HepG2 (cell line): ENCODE results near the gene COL18A1. TPM values are rescaled to one million over a fixed set of nuclear protein-coding genes. Genes with fewer than 3 reads are reported as not detected.

Experiments used
- HNRNPL ChIP-seq: fragments of 200-400 bp; formaldehyde crosslinking; IDR thresholded peaks from 2 replicates; pipeline ENCODE4 v1.6.1; 2017; ENCODE audit warnings: mild to moderate bottlenecking, low read depth, low read length
- NCOA1 ChIP-seq: sonication (generic); formaldehyde crosslinking; IDR thresholded peaks from 2 replicates; pipeline ENCODE4 v1.9.0; 2021; ENCODE audit warnings: missing genetic modification reagents
- PHF8 ChIP-seq: sonication (generic); formaldehyde crosslinking; IDR thresholded peaks from 2 replicates; pipeline ENCODE4 v1.5.0; 2020; ENCODE audit warnings: missing genetic modification reagents
- RARG ChIP-seq: sonication (generic); formaldehyde crosslinking; IDR thresholded peaks from 2 replicates; pipeline ENCODE4 v1.4.0; 2020; ENCODE audit warnings: low read depth, mild to moderate bottlenecking, missing genetic modification reagents
- RFX1 ChIP-seq: fragments of 450-650 bp; IDR thresholded peaks from 2 replicates; pipeline ENCODE4 v1.6.1; 2017
- ZMAT3 ChIP-seq: sonication (generic); formaldehyde crosslinking; conservative IDR thresholded peaks from 2 replicates; pipeline ENCODE4 v1.7.0; 2021; ENCODE audit warnings: missing genetic modification reagents
- ZNF367 ChIP-seq: sonication (generic); formaldehyde crosslinking; IDR thresholded peaks from 2 replicates; pipeline ENCODE4 v1.4.0; 2020; ENCODE audit warnings: missing genetic modification reagents, borderline replicate concordance
- ZNF446 ChIP-seq: sonication (generic); formaldehyde crosslinking; IDR thresholded peaks from 2 replicates; pipeline ENCODE4 v1.5.0; 2020; ENCODE audit warnings: mild to moderate bottlenecking, missing genetic modification reagents
- ZNF619 ChIP-seq: sonication (generic); formaldehyde crosslinking; IDR thresholded peaks from 2 replicates; pipeline ENCODE4 v1.4.0; 2020; ENCODE audit warnings: mild to moderate bottlenecking, missing genetic modification reagents
- polyA plus RNA-seq, 8 experiments: library from polyadenylated mRNA; depleted of rRNA in 3 of 8; stranded (reverse) in 7 of 8; unstranded in 1 of 8; fragments of >200 nt; fragmentation: Illumina TruSeq in 4 of 8; extraction: Trizol in 4 of 8; gene quantifications; 2 replicates each; pipeline versions ENCODE4 v1.2.1 to v1.2.3, GENCODE V29; 2011 to 2016; ENCODE audit warnings: low read depth in 4 of 8, missing spikeins in 1 of 8, mixed read lengths in 1 of 8; ENCODE audit not compliant: insufficient read depth in 1 of 8
- total RNA-seq, 5 experiments: library from RNA; depleted of rRNA; stranded (reverse); fragments of >200 nt; fragmentation: Illumina TruSeq; extraction: Trizol; gene quantifications; 2 replicates each; pipeline ENCODE4 v1.2.3, GENCODE V29; 2016; ENCODE audit warnings: low read depth in 1 of 5
- TF ChIP-seq, protein P1 (sequence below): sonication (generic); formaldehyde crosslinking; IDR thresholded peaks from 2 replicates; pipeline ENCODE4 v1.4.0; 2020; ENCODE audit warnings: mild to moderate bottlenecking, missing genetic modification reagents
- TF ChIP-seq, protein P2 (sequence below): sonication (generic); formaldehyde crosslinking; IDR thresholded peaks from 2 replicates; pipeline ENCODE4 v1.4.0; 2020; ENCODE audit warnings: missing genetic modification reagents
- TF ChIP-seq, protein P3 (sequence below): sonication (generic); formaldehyde crosslinking; IDR thresholded peaks from 2 replicates; pipeline ENCODE4 v1.5.0; 2020; ENCODE audit warnings: mild to moderate bottlenecking, missing genetic modification reagents

Gene COL18A1
- total and polyA plus RNA-seq, 2 of the 13 experiments (the other 11 are each of a cell fraction or from before 2014, with no cell fraction given), result 79.0 to 102 TPM

DNA sequence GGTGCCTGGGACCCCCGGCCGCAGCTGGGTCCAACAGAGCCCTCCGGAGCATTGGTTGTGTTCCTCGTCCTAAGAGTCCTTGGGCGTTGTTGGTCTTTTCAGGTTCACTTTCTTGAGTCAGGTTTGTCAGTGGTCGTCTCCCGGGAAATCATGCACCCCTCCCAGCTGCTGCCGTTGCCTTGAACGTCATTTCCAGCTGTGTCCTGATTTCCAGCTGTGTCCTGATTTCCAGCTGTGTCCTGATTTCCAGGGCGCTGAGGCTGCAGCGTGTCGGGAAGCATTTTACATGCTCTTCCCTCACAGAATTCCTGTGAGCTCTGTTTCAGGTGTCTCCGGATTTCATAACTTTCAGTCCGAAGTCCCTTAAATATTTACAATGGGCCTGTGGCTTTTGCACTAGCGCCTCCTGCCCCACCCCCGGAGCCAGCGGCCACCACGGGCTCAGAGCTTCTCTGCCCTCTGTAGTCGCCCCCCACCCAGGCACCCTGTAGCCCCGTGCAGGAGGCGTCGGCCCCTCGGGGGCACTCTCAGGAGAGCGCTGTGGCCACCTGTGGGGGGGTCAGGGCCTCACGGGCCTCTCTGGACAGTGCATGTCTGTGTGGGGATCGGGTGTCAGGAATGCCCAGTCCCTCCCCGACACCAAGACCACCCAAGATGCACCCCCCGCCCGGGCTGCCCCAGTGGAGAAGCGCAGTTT is 66.7 kb downstream of the COL18A1 start (continued):
- TF ChIP-seq HNRNPL (peak; percentile 92), PHF8 (CRISPR knock-in tag) (no peak; the same call in none of the 2 replicates), NCOA1 (CRISPR knock-in tag) (no peak), ZNF446 (peak; percentile 8; the same call in 1 of the 2 replicates), ZNF367 (CRISPR knock-in tag) (no peak), ZNF619 (no peak), RFX1 (no peak), RARG (no peak), ZMAT3 (CRISPR knock-in tag) (peak; percentile 21)
- TF ChIP-seq, protein P1, sequence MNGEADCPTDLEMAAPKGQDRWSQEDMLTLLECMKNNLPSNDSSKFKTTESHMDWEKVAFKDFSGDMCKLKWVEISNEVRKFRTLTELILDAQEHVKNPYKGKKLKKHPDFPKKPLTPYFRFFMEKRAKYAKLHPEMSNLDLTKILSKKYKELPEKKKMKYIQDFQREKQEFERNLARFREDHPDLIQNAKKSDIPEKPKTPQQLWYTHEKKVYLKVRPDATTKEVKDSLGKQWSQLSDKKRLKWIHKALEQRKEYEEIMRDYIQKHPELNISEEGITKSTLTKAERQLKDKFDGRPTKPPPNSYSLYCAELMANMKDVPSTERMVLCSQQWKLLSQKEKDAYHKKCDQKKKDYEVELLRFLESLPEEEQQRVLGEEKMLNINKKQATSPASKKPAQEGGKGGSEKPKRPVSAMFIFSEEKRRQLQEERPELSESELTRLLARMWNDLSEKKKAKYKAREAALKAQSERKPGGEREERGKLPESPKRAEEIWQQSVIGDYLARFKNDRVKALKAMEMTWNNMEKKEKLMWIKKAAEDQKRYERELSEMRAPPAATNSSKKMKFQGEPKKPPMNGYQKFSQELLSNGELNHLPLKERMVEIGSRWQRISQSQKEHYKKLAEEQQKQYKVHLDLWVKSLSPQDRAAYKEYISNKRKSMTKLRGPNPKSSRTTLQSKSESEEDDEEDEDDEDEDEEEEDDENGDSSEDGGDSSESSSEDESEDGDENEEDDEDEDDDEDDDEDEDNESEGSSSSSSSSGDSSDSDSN (CRISPR knock-in tag), result peak; percentile 76
- TF ChIP-seq, protein P2, sequence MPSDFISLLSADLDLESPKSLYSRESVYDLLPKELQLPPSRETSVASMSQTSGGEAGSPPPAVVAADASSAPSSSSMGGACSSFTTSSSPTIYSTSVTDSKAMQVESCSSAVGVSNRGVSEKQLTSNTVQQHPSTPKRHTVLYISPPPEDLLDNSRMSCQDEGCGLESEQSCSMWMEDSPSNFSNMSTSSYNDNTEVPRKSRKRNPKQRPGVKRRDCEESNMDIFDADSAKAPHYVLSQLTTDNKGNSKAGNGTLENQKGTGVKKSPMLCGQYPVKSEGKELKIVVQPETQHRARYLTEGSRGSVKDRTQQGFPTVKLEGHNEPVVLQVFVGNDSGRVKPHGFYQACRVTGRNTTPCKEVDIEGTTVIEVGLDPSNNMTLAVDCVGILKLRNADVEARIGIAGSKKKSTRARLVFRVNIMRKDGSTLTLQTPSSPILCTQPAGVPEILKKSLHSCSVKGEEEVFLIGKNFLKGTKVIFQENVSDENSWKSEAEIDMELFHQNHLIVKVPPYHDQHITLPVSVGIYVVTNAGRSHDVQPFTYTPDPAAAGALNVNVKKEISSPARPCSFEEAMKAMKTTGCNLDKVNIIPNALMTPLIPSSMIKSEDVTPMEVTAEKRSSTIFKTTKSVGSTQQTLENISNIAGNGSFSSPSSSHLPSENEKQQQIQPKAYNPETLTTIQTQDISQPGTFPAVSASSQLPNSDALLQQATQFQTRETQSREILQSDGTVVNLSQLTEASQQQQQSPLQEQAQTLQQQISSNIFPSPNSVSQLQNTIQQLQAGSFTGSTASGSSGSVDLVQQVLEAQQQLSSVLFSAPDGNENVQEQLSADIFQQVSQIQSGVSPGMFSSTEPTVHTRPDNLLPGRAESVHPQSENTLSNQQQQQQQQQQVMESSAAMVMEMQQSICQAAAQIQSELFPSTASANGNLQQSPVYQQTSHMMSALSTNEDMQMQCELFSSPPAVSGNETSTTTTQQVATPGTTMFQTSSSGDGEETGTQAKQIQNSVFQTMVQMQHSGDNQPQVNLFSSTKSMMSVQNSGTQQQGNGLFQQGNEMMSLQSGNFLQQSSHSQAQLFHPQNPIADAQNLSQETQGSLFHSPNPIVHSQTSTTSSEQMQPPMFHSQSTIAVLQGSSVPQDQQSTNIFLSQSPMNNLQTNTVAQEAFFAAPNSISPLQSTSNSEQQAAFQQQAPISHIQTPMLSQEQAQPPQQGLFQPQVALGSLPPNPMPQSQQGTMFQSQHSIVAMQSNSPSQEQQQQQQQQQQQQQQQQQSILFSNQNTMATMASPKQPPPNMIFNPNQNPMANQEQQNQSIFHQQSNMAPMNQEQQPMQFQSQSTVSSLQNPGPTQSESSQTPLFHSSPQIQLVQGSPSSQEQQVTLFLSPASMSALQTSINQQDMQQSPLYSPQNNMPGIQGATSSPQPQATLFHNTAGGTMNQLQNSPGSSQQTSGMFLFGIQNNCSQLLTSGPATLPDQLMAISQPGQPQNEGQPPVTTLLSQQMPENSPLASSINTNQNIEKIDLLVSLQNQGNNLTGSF (CRISPR knock-in tag), result peak; percentile 69; the same call in 1 of the 2 replicates
- TF ChIP-seq, protein P3, sequence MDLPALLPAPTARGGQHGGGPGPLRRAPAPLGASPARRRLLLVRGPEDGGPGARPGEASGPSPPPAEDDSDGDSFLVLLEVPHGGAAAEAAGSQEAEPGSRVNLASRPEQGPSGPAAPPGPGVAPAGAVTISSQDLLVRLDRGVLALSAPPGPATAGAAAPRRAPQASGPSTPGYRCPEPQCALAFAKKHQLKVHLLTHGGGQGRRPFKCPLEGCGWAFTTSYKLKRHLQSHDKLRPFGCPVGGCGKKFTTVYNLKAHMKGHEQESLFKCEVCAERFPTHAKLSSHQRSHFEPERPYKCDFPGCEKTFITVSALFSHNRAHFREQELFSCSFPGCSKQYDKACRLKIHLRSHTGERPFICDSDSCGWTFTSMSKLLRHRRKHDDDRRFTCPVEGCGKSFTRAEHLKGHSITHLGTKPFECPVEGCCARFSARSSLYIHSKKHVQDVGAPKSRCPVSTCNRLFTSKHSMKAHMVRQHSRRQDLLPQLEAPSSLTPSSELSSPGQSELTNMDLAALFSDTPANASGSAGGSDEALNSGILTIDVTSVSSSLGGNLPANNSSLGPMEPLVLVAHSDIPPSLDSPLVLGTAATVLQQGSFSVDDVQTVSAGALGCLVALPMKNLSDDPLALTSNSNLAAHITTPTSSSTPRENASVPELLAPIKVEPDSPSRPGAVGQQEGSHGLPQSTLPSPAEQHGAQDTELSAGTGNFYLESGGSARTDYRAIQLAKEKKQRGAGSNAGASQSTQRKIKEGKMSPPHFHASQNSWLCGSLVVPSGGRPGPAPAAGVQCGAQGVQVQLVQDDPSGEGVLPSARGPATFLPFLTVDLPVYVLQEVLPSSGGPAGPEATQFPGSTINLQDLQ (CRISPR knock-in tag), result no peak
- TF ChIP-seq, all 625 proteins: peak for 266
